OCI-LY7 (cell line): ENCODE data around the gene ZMAT3. TPM values are rescaled to one million over a fixed set of nuclear protein-coding genes. Genes with fewer than 3 reads are reported as not detected.
A peak's percentile ranks its signal among the peaks of the same experiment; 100 is the strongest.

ENCODE experiments used
- BruUV-seq: library from RNA; stranded (reverse); fragments of 400-500 nt; replicated peaks from 2 replicates; lab custom pipeline; 2021; lab: Mats Ljungman, UMichigan
- CTCF ChIA-PET: fragments of 300-600 bp; sonication (Branson Sonifier 250); formaldehyde crosslinking; loops from one replicate; lab custom pipeline; 2022; ENCODE audit warnings: antibody characterized with exemption; ENCODE audit not compliant: unreplicated experiment; lab: Charles Lee
- POLR2A ChIA-PET: fragments of 300-600 bp; sonication (Branson Sonifier 250); formaldehyde crosslinking; loops from one replicate; lab custom pipeline; 2022; ENCODE audit warnings: antibody characterized with exemption; lab: Charles Lee
- DNase-seq: peaks from one replicate; pipeline ENCODE4 v3.0.0-alpha.2; 2015; ENCODE audit warnings: low spot score
- H2AFZ ChIP-seq: fragments of 200-600 bp; sonication (generic), shearing (Covaris generic); 2 replicates; pipeline ENCODE4 v1.6.1; 2014; ENCODE audit warnings: mild to moderate bottlenecking, antibody characterized with exemption, low read length, moderate library complexity
- H3K27ac ChIP-seq: fragments of 200-600 bp; sonication (generic); 2 replicates; pipeline ENCODE4 v1.5.1; 2014; ENCODE audit warnings: mixed run types, low read depth, mild to moderate bottlenecking, moderate library complexity, low read length, inconsistent platforms; ENCODE audit not compliant: poor library complexity, severe bottlenecking
- H3K36me3 ChIP-seq: fragments of 200-600 bp; sonication (generic); 2 replicates; pipeline ENCODE4 v1.6.1; 2014; ENCODE audit warnings: mild to moderate bottlenecking, antibody characterized with exemption, low read length, moderate library complexity, mixed read lengths; ENCODE audit not compliant: insufficient read depth
- H3K4me1 ChIP-seq: fragments of 200-600 bp; sonication (generic); 2 replicates; pipeline ENCODE4 v1.5.1; 2014; ENCODE audit warnings: mild to moderate bottlenecking, low read length; ENCODE audit not compliant: insufficient read depth, poor library complexity, severe bottlenecking
- H3K4me2 ChIP-seq: fragments of 200-600 bp; sonication (generic); 2 replicates; pipeline ENCODE4 v1.6.1; 2014; ENCODE audit warnings: mild to moderate bottlenecking, low read length
- H3K4me3 ChIP-seq: fragments of 200-600 bp; sonication (generic); 2 replicates; pipeline ENCODE4 v1.5.1; 2014; ENCODE audit warnings: mild to moderate bottlenecking, low read depth, low read length; ENCODE audit not compliant: poor library complexity, severe bottlenecking
- H3K79me2 ChIP-seq: fragments of 200-600 bp; sonication (generic); 2 replicates; pipeline ENCODE4 v1.6.1; 2016; ENCODE audit warnings: low read depth, mild to moderate bottlenecking, low read length, moderate library complexity, mixed read lengths; ENCODE audit not compliant: insufficient read depth
- H3K9me2 ChIP-seq: fragments of 200-600 bp; sonication (generic); 2 replicates; pipeline ENCODE4 v1.6.1; 2016; ENCODE audit warnings: mild to moderate bottlenecking, low read length, mixed read lengths; ENCODE audit not compliant: insufficient read depth
- H3K9me3 ChIP-seq: fragments of 200-600 bp; sonication (generic); 2 replicates; pipeline ENCODE4 v1.6.1; 2014; ENCODE audit warnings: mild to moderate bottlenecking, mixed run types, low read length, mixed read lengths
- H4K20me1 ChIP-seq: fragments of 200-600 bp; sonication (generic); 2 replicates; pipeline ENCODE4 v1.6.1; 2014; ENCODE audit warnings: mild to moderate bottlenecking, antibody characterized with exemption, low read length, moderate library complexity, mixed read lengths; ENCODE audit not compliant: insufficient read depth
- EZH2phosphoT487 ChIP-seq: fragments of 200-600 bp; sonication (generic); IDR thresholded peaks from 2 replicates; pipeline ENCODE4 v1.6.1; 2018; ENCODE audit warnings: low read depth, borderline replicate concordance, mild to moderate bottlenecking, mixed run types, antibody characterized with exemption, low read length, moderate library complexity, mixed read lengths
- intact Hi-C: fragments of 100-400 bp; cut with micrococcal nuclease; formaldehyde crosslinking; loops from one replicate; pipeline ENCODE4 v1.10.0; 2022; ENCODE audit not compliant: unreplicated experiment
- total RNA-seq, 2 experiments: library from RNA; depleted of rRNA in 1 of 2; stranded (reverse); fragments of >200 nt in 1 of 2; shearing (Covaris generic) in 1 of 2; gene quantifications; 2 replicates each; pipeline ENCODE4 v1.2.3, GENCODE V29; 2014 to 2022
- TF ChIP-seq, protein P1 (sequence below): fragments of 200-600 bp; sonication (generic); conservative IDR thresholded peaks from 2 replicates; pipeline ENCODE4 v1.5.1; 2014; ENCODE audit warnings: mild to moderate bottlenecking, antibody characterized with exemption, low read length, moderate library complexity, mixed read lengths

Gene ZMAT3
- total RNA-seq, 2 experiments from 2014 or later, result 3.7 to 11.3 TPM

DNA sequence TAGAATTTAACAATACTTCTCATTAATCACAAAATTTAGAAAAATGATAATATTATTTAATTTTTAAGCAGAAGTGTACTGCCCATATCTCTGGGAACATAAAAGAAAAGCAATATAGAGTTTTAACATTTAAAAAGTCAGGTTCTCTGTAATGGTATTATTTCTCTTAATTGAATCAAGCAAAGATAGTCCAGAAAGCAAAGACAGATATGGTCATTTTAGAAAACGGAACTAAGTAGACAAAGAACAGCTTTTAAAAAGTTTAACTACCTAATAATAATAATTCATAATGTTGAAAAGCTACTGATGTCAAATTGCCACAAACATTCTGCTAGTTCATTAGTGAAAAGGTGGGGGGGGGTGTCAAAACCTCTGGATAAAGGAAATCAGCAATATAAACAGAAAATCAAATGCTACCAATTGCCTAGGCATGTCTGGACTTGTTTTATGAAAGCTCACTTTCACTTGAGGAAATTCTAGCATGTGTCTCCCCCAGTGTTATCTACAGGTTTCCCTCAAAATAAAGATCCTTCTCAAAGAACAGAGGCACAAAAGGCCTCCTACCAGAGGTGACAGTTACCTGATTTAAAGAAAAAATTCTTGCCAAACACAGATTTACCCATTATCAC, 1.7 kb downstream of the ZMAT3 start:
- Histone ChIP-seq H2AFZ (no peak overlapping the region), H3K4me2 (peak overlapping the region; percentile 99), H3K4me3 (peak overlapping the region; percentile 92), H3K36me3 (peaks cover 29% of the 10 kb centered on the region), H3K79me2 (peaks cover 21% of the 10 kb centered on the region; the same call in 1 of the 2 replicates), H4K20me1 (no peaks in the 10 kb centered on the region), H3K9me3 (no peaks in the 10 kb centered on the region), H3K9me2 (no peaks in the 10 kb centered on the region), H3K4me1 (peaks cover 42% of the 10 kb centered on the region), H3K27ac (no peak overlapping the region)
- DNase-seq, result no peak
- intact Hi-C loops, result loop anchor here (2.0 to 5.0 kb wide), 4 partner anchors 55 to 492 kb away; partner anchors contain the start of genes ACTL6A and ZNF639
- ChIA-PET CTCF (no interaction called here), POLR2A (interaction anchor here (0.5 to 3.6 kb wide), 17 partner anchors 9 to 1816 kb away, joined by 3 to 15 read pairs (median 3); no protein-coding TSS in a partner anchor)
- BruUV-seq, result no TSS peak
- TF ChIP-seq EZH2phosphoT487, result no peak
- TF ChIP-seq, protein P1, sequence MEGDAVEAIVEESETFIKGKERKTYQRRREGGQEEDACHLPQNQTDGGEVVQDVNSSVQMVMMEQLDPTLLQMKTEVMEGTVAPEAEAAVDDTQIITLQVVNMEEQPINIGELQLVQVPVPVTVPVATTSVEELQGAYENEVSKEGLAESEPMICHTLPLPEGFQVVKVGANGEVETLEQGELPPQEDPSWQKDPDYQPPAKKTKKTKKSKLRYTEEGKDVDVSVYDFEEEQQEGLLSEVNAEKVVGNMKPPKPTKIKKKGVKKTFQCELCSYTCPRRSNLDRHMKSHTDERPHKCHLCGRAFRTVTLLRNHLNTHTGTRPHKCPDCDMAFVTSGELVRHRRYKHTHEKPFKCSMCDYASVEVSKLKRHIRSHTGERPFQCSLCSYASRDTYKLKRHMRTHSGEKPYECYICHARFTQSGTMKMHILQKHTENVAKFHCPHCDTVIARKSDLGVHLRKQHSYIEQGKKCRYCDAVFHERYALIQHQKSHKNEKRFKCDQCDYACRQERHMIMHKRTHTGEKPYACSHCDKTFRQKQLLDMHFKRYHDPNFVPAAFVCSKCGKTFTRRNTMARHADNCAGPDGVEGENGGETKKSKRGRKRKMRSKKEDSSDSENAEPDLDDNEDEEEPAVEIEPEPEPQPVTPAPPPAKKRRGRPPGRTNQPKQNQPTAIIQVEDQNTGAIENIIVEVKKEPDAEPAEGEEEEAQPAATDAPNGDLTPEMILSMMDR, result no peak

DNA sequence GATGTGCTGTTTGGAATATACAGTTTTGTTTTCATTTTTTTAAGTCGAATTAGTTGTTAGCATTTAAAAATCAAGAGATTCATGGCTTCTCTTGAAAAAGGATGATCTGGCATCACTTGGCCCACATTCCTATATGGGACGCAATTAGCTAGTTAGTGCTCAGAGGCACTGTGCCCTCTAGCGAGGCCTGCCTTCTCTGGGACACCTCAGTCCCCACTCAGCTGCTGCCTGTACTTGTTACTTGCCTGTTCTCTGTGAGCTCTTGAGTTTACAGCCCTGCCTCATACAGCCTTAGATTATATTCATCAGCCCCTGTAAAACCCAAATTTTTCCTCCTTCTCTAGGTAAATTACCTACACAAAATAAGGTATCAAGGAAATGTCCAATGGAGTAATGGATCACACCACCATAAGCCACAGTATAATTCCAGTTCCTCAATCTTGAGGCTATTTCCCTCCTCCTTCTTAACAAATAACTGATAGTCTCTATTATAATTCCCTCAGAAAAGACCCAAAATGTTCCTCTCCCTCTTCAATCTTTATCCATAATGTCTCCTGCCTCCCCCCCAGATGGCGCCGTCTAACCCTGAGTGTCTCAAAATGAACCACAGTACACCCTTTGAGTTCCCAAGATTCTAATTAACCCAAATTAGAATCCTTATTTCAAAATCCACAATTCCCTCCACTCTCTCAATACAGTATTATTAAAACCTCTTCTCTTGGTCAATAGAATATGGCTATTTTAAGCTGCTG, 2.7 kb downstream of the ZMAT3 start:
- H3K9me3 ChIP-seq, result no peaks in the 10 kb centered on the region
- ChIA-PET CTCF (no interaction called here), POLR2A (interaction anchor here (0.6 to 3.6 kb wide), 9 partner anchors 9 to 252 kb away, joined by 3 to 15 read pairs (median 3); no protein-coding TSS in a partner anchor)
- TF ChIP-seq EZH2phosphoT487, result no peak
- TF ChIP-seq, protein P1, result peak; percentile 82
- H2AFZ ChIP-seq, result no peak overlapping the region
- peak; percentile 33 for DNase-seq
- H3K9me2 ChIP-seq, result no peaks in the 10 kb centered on the region
- H3K4me3 ChIP-seq, result no peak overlapping the region
- peak overlapping the region; percentile 99 for H3K4me2 ChIP-seq
- H3K79me2 ChIP-seq, result peaks cover 21% of the 10 kb centered on the region; the same call in 1 of the 2 replicates
- intact Hi-C loops, result loop anchor here (2.0 kb wide), 1 partner anchor 54 kb away; no protein-coding TSS in a partner anchor
- H3K36me3 ChIP-seq, result peaks cover 38% of the 10 kb centered on the region
- no TSS peak for BruUV-seq
- no peaks in the 10 kb centered on the region for H4K20me1 ChIP-seq
- no peak overlapping the region for H3K27ac ChIP-seq
- H3K4me1 ChIP-seq, result peaks cover 33% of the 10 kb centered on the region
